GM21825 (cell line): ENCODE results near the gene NOSTRIN.
"Not testable (repeated sequence)": the region's sequence is repeated elsewhere in the genome, so short reads cannot be mapped to it uniquely, and the experiment has no call there.

ENCODE experiments used
- ATAC-seq: cut with Tn5 transposase; IDR thresholded peaks from one replicate; pipeline ENCODE4 v1.9.1; 2021; ENCODE audit warnings: mild to moderate bottlenecking, moderate library complexity; ENCODE audit not compliant: unreplicated experiment

The NOSTRIN gene

DNA sequence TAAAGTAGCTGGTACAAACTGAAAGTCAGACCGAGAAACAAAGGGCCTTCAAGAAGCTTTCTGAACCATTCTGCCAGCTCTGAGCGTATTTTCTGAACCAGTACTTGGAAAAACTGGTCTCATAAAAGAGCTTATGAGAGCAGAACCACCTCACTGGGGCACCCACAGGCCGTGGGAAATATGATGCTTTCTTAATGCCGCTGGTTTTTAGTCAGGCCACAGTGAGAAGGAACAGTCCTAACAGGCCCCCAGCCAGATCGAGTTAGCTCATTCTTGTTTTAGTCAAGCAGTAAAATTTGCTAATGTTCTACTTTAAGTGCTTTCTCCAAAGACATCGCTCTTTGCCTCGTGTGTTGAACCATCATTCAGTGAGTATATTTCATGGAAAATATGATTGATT is 12.7 kb upstream of the NOSTRIN start:
- no peak for ATAC-seq

DNA sequence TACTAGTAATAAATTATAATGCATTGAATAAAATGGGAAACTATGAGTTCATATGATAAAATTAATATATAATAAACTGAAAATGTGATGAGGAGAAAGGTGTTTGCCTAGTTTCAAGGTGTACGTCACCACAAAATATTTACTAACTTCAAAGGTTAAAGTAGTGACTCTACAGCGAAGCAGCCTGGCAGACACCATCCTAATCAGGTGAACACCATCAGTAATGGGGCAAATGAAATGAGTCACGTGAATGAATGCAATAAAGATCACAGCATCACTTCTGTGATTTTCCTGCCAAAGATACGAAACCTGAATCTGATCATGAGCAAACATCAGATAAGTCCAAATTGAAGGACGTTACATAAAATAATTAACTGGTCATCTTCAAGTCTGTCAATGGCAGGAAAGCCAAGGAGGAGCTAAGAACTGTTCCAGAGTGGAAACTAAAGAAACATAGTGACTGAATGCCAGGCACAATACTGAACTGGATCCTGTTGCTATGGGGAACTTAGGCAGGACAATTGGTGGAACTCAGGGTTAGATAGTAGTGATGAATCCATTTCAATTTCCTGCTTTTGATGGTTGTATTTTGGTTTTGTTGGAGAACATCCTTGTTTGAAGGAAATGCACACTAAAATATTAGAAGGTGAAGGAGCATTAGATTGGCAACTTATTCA is 12.1 kb upstream of the NOSTRIN start:
- no peak for ATAC-seq

DNA sequence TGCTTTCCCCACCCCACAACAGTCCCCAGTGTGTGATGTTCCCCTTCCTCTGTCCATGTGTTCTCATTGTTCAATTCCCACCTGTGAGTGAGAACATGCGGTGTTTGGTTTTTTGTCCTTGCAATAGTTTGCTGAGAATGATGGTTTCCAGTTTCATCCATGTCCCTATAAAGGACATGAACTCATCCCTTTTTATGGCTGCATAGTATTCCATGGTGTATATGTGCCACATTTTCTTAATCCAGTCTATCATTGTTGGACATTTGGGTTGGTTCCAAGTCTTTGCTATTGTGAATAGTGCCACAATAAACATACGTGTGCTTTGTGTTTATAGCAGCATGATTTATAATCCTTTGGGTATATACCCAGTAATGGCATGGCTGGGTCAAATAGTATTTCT is 11.3 kb upstream of the NOSTRIN start:
- not testable (repeated sequence) for ATAC-seq

DNA sequence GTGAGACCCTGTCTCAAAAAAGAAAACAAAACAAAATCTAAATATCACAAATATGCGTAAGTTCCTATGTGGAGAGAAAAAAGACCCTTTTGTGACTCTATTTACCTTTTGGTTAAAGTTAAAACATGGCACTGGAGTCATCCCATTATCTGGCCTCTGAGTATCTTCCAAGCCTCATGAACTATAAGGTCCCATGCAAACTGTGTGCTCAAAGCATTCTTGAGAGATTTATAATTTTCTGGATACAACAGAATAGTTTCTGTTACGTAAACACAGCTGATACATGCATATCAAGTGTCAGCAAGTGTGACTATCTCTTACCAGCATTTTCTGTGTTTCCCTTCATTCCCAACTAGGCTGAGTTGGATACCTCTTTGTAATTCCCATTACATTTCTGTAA is 8.8 kb upstream of the NOSTRIN start:
- ATAC-seq = no peak

DNA sequence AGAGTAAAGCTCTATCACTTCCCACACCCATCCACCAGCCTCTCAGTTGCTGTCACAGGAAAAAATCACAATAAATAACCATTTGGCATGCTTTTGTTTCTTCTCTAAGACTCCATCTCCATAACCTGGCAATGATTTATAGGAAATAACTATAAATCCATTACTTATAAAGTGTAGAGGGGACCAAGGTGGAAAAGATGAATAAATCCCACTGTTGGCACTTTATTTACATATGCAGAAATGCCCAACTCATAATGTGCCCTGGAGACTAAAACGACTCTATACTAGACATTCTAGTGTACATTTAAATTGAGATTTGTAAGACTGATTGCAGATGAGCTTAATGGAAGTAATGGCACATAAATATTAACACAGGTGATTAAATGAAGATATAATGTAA is 7.5 kb upstream of the NOSTRIN start:
- ATAC-seq = no peak

DNA sequence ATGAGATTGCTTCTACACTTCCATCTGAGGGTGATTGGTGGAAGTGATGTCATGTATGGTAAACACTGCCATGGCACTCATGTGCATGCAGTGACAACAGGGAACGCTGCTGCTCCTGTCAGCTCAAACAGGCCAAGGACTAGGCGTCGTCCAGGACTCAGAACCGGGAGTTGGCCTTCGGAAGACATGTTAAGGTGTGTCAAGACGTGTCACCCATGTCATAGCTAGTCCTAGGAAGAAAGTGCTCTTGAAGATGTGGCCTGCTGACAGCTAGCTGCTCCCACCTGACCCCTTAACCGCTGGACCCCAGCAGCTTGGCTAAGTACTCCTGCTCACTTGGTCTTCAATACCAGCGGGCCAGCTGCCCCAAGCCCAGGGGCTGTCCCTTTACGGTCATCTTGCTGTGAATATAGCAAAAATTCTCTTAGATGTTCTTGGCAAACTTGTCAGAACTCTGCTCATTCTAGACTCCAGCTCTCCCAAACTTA is 6.3 kb upstream of the NOSTRIN start:
- no peak for ATAC-seq

DNA sequence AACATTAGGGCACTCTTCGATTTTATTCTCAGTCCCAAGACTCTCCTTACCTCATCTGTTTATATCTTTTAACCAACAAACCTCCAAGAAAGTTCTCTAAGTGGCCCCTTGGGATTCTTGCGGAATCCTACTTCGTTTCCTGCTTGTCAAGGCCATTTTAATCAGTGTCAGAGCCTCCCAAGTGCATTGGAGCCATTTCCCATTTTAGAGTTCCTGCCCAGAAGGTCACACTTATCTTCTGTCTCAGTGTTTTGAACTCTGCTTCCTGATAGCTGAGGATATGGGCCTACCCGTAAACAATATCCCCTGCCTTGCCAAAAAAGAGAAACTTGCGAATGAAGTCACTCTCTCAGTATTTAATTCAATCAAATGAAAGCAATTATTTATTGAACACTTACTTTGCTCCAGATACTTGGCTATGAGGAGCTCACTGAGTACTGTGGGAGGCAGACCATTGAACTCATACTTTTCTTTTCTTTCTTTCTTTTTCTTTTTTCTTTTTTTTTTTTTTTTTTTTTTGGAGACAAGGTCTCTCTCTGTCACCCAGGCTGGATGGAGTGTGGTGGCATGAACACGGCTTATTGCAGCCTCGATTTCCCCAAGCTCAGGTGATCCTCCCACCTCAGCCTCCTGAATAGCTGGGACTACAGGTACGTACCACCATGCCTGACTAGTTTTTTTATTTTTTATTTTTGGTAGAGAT is 5.7 kb upstream of the NOSTRIN start:
- no peak for ATAC-seq

DNA sequence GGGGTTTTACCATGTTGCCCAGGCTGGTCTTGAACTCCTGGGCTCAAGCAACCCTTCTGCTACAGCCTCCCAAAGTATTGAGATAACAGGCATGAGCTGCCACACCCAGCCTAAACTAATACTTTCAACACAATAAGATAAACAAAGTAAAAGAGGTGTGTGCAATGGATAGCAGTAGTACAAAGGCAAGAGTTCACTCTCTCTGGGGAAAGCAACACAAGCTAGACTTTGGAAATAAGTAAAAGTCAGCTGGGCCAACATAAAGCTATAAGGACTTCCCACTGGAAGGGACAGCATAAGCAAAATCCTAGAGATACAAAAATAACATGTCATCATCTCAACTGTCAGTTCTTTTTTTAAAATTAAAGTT is 5.2 kb upstream of the NOSTRIN start:
- ATAC-seq = no peak

DNA sequence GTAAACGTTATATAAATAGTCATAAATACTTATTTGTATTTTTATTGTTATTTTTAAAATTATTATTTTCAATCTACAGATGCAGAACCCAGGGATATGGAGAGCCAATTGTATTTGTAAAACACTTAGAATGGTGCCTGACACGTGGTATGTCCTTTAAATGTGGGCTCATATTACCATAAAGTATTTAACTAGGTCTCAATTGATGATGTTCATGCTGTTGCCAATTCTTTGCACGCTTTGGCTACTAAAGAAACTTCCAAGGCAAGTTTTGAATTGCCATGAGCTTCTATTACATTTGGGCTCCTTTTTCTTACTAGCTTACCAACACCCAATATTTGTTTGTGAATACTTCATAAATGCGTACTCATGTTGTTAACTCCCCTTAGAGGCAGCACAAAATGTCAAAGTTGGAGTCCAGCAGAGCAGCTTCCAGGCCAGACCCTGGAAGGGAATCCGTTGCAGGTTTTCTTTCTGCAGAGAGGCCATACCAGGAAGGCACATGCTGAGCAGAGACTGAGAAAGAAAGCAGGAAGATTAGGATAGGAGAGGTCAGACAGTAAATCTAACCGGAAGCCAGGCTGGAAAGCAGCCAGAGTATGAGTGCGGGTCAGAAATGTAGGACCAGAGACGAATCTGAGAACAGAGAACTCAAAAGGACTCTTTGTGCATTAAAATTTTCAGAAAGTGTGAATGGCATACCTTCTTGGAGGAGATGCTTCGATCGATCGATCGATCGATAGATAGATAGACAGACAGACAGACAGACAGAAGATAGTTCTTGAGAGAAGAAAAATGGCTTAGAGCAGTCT is 4.2 kb upstream of the NOSTRIN start:
- no peak for ATAC-seq

DNA sequence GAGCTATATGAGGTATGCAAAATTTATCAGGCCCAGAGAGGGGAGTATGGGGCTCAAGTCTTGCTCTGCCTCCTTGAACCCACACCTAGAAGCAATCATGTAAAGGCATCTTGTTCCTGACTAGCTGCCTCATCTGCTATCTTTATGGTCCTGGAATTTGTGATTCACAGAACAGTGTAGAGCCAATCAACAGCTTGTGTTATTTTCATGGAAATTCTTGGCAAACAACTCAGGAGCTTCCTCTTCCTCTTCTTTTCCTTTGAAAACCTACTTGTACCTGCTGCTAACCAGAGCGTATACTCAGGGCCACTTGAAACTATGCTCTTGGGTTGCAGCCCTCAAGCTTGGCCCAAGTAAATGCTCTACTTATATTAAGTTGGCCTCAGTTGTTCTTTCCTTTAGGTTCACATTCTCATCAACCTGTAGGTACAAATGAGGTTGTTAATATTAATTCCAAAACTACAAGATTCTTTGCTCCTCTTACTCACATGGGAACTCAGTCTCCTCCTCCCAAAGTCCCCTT is 3.5 kb upstream of the NOSTRIN start:
- ATAC-seq = no peak

DNA sequence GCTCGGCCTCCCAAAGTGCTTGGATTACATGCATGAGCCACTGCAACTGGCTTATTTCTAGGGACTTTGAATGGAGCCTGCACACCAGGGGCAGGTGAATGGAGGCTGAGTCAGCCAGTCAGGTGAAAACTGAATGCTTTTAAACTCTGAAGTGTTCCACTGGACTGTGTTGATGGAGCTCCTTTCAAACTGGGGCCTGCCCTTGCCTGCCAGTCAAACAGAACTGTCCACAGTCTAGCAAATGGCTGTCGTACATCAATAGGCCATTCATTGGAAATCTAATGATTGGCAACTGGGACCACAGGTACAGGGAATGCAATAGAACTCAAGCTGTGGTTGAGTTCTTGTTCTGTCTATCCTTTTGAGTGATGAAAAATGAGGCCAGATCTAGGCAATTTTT is 966 bp upstream of the NOSTRIN start:
- no peak for ATAC-seq

DNA sequence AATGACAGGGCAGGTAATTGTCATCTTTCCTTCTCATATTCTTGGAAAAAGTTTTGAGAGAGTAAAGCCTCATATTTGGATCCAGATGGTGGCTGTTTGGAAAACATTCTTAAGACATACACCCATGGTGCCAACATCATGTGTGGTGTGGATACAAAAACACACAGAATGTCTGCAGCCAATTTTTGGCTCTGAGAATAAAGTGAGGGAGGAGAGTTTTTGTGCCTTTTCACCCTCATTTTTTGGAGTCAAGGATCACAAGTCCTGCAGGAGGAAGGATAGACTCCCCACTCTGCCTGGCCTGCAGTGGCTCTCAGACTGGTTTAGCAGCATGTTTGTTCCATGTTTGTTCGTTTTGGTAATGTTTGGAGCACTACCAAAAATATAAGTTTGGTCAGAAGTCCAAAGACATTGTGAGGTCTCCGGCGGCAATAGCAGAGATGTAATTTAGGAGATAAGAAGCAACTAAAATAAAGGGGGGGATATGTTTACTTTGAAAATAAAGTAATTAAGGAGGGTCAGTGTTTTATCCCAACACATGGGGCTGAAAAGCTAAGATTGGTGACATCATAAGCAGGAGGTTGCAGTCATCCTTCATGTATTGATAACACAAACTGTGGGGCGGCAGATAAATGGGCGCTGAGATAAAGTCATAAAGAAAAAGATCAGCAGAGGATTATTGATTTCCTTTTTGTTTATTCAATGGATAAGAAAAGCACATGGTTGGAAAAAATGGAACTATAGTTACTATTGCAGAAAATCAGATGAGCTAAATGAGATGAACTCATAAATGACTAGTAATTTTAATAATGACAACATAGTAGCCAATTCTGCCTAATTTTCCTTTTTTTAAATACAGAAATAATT is 655 bp downstream of the NOSTRIN start:
- ATAC-seq = no peak

DNA sequence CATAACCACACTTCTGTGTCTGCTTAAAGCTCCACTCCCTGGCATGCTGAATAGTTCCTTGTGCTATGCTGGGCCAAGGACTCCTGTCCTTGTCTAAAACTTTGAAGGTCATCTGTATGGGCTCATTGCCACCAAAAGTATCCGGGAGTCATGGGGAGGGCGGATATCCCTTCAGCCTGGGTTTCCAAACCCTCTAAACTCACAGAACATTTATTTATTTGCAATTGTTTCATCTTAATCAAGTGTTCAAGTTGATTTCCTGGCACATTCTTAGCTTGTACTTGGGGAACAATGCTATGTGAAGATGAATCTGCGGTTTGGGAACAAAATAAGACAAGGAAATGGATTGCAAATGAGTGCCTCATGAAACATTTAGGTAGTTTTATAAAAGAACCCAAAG is 1.8 kb downstream of the NOSTRIN start:
- no peak for ATAC-seq

DNA sequence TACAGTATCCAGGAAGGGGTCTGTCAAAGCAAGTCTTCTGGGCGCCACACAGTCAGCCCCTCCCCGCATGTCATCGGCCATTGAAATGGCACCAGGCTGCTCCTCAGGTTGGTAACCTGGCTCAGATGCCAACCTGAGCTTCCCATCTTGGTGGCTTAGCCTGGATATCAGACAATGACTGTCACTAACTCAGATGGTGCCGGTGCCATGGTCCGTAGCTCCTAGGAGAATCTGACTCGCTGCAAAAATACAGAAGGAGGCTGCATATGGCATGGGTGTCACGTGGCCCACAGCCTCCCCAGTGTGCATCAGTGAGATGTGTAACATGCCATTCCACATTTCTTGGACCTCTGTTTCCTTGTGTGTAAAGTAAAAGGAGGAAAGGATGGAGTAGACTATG is 3.2 kb downstream of the NOSTRIN start:
- no peak for ATAC-seq

DNA sequence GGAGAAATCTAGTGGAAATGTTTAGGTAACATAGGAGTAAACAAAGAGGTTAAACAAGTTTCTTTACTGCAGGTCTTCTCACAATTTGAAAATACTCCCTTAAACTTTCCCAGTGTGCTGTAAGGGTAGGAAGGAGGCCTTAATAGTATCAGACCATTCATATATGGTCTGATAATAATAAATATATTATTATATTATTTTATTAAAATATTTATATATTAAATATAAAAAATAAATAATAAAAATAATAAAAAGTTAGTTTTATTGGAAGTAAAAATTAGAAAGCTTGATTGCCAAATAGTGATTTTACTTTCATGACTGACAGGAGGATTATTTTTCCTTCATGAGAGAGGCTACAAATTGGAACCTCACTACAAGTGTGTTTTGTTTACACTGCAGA is 7.1 kb downstream of the NOSTRIN start:
- no peak for ATAC-seq

DNA sequence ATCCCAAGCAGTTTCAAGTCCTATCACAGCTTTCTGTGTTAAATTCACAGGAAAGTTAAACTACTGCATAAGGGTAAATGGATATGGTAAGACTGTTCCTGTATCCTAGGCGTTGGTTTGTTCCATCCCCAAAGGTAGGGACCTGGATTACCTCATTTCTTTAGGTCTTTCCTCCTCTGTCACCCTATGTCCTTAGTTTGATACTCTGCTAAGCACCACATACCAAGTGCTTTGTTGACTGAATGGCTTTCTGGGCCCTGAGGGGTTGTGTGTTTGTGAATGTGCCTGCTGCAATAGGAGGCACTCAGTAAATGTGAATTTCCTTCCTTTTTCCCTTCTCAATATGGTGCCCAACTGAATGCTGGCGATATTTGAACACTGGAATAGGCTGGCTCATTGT is 7.8 kb downstream of the NOSTRIN start:
- ATAC-seq = no peak

DNA sequence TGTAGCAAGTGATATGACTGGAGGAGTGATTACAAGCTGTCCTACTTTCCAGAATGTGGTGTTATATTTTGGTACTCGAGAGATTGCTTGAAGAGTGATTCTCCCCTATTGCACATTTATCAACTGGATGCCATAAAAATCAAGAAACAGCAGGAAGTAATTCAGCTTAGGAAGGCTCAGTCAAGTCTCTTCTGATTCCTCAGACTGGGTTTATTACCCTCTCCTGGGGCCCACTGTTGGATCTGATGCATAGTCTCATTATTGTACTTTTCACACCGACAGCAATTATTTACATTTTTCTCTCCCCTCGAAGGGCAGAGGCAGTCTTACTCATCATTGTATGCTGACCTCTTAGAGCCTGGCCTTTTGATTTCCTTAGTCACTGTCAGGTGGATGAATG is 9.3 kb downstream of the NOSTRIN start:
- ATAC-seq = no peak

DNA sequence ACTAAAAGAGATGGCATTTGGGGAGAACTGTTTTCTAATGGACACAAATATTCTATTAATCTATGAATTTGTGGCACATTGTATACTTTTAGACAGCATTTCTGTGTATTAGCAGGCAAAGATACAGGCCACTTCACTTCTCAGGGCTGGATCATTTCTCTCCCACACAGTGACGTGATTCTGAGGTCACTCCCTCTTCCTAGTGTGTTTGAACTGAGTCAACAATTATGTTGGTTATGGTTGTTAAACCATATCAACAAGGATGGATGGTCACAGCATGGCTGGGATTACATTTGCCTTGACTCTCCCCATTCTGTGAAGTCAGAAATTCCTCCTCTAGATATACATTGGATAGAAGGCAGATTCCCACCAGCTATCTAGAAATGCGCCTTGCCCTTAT is 11.6 kb downstream of the NOSTRIN start:
- ATAC-seq = no peak

DNA sequence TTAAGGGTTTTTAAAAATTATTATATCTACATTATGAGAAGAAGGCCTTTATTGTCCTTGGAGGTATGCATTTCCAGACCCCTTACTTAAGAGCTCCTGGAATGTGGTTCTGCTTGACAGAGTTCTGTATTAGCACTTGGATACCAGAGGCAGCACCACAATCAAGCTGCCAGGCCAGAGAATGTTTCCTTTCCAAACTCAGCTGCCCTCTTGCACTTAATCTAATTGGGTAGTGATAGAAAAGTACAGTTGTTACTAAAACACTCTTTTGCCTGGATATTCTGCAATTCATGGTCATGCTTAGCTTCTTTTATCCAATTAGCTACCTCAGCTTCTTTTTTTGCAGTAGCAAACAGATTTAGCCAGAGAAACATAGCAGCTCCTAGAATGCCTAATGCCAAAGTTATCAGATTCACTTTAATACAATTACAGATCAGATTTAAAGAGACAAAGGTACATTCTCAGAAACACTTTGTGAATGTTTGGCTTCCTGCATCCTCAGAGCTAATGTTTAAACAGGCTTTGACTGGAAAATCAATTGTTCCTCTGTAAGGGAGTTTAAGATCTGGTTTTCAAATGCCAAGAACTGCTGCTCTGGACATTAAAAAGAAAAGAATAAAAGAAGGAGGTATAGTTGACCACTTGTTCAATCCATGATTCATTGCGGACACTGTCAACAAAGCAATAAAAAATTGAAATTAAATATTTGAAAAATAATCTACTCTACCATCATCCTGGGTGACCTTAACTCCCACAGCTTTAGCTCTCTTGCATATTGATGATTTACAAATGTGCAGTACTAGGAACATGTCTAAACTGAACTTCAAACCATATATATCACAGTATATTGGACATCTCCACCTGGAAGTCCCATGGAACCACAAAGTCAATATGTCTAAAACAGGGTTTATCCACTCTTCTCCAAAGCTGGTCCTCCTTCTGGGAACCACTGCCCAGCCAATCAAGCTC is 12.8 kb downstream of the NOSTRIN start:
- no peak for ATAC-seq

DNA sequence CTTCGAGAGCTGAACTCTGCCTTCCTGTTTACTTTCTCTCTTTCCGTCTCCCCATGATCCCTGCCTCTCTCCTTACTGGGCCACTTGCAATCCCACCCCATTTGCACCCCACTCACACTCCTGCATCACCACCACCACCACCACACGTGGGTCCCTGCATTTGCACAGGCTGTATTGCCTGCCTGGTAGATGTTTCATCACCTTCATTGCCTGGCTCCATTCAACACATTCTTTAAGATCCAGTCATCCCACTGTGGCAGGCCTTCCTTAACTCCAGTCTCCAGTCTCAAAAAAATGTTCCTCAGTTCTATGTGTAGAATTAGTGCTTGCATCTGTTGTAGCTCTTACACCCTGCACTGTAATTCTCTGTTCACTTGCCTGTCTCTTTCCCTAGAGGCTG is 13.9 kb downstream of the NOSTRIN start:
- no peak for ATAC-seq
